HCT116 (cell line): ENCODE results near the gene WDR82. TPM values are rescaled to one million over a fixed set of nuclear protein-coding genes. Genes with fewer than 3 reads are reported as not detected.

Source experiments
- ATAC-seq: fragments of 200-7000 bp; cut with Tn5 transposase; 2 replicates; pipeline ENCODE4 v1.9.1; 2020; ENCODE audit warnings: mild to moderate bottlenecking, moderate library complexity
- BruUV-seq: library from RNA; stranded (reverse); fragments of 400-500 nt; replicated peaks from 2 replicates; lab custom pipeline; 2021; lab: Mats Ljungman, UMichigan
- CTCF ChIA-PET: fragments of 300-600 bp; sonication (Branson Sonifier 250); formaldehyde crosslinking; loops from one replicate; lab custom pipeline; 2021; ENCODE audit warnings: antibody characterized with exemption; lab: Charles Lee
- POLR2A ChIA-PET: fragments of 300-600, 350-600 bp; sonication (Branson Sonifier 250); formaldehyde crosslinking; loops from one replicate; lab custom pipeline; 2021; ENCODE audit warnings: antibody characterized with exemption; lab: Charles Lee
- RAD21 ChIA-PET, 2 experiments: fragments of 300-600 bp; sonication (Branson Sonifier 250); formaldehyde crosslinking; loops; one replicate each; lab custom pipeline; 2023; ENCODE audit warnings: low total read pairs in 2 of 2; ENCODE audit not compliant: uncharacterized antibody in 2 of 2, unreplicated experiment in 2 of 2, low non-redundant PET in 1 of 2; lab: Charles Lee
- DNase-seq: peaks from one replicate; pipeline ENCODE4 v3.0.0-alpha.2; 2010; ENCODE audit warnings: low read depth, low spot score
- H2AFZ ChIP-seq: fragments of 200-600 bp; shearing (Covaris generic), sonication (generic); 2 replicates; pipeline ENCODE4 v1.6.1; 2017; ENCODE audit warnings: low read depth, mixed run types, mixed read lengths, antibody characterized with exemption, low read length; ENCODE audit not compliant: poor library complexity, severe bottlenecking
- H3K27ac ChIP-seq: 2 replicates; pipeline ENCODE4 v1.5.1; 2012; ENCODE audit warnings: low read depth, low read length
- H3K27me3 ChIP-seq: fragments of 200-600 bp; sonication (generic); 2 replicates; pipeline ENCODE4 v1.6.1; 2016; ENCODE audit warnings: mixed run types, low read length, mixed read lengths; ENCODE audit not compliant: insufficient read depth
- H3K36me3 ChIP-seq, 2 experiments: fragments of 200-500 bp in 1 of 2; fragments of 200-600 bp in 1 of 2; sonication (Bioruptor generic) in 1 of 2; sonication (generic) in 1 of 2; 2 replicates each; pipeline versions ENCODE4 v1.5.1 to v1.6.1; 2014 to 2016; ENCODE audit warnings: low read length in 2 of 2, inconsistent platforms in 1 of 2, mixed read lengths in 1 of 2, mixed run types in 1 of 2; ENCODE audit not compliant: insufficient read depth in 2 of 2, control insufficient read depth in 1 of 2
- H3K4me1 ChIP-seq, 2 experiments: fragments of 200-600 bp in 1 of 2; sonication (generic) in 1 of 2; 2 replicates each; pipeline versions ENCODE4 v1.5.1 to v1.6.1; 2012 to 2017; ENCODE audit warnings: low read length in 2 of 2, inconsistent platforms in 1 of 2, mild to moderate bottlenecking in 1 of 2, mixed read lengths in 1 of 2, mixed run types in 1 of 2, moderate library complexity in 1 of 2; ENCODE audit not compliant: insufficient read depth in 2 of 2, control insufficient read depth in 1 of 2
- H3K4me2 ChIP-seq: fragments of 200-600 bp; sonication (generic); 2 replicates; pipeline ENCODE4 v1.6.1; 2017; ENCODE audit warnings: mixed run types, low read length, mixed read lengths
- H3K4me3 ChIP-seq, 2 experiments: fragments of 200-600 bp in 1 of 2; sonication (generic) in 1 of 2; replicated peaks in 1 of 2; 2 replicates each; pipeline ENCODE4 v1.5.1; 2011 to 2016; ENCODE audit warnings: low read length in 2 of 2, control low read depth in 1 of 2, low read depth in 1 of 2, mild to moderate bottlenecking in 1 of 2, mixed read lengths in 1 of 2, mixed run types in 1 of 2
- H3K79me2 ChIP-seq: fragments of 200-600 bp; sonication (generic); 2 replicates; pipeline ENCODE4 v1.6.1; 2017; ENCODE audit warnings: mild to moderate bottlenecking, mixed run types, low read length, moderate library complexity, mixed read lengths; ENCODE audit not compliant: insufficient read depth
- H3K9ac ChIP-seq: fragments of 200-600 bp; sonication (generic); 2 replicates; pipeline ENCODE4 v1.6.1; 2016; ENCODE audit warnings: low read length, mixed read lengths
- H3K9me2 ChIP-seq: fragments of 200-600 bp; sonication (generic), shearing (Covaris generic); 2 replicates; pipeline ENCODE4 v1.6.1; 2017; ENCODE audit warnings: mixed run types, mild to moderate bottlenecking, moderate library complexity; ENCODE audit not compliant: insufficient read depth
- H3K9me3 ChIP-seq, 2 experiments: fragments of 200-500 bp in 1 of 2; fragments of 200-600 bp in 1 of 2; sonication (Bioruptor generic) in 1 of 2; sonication (generic) in 1 of 2; 2 replicates each; pipeline ENCODE4 v1.6.1; 2014 to 2017; ENCODE audit warnings: low read length in 2 of 2, mixed read lengths in 2 of 2, inconsistent platforms in 1 of 2, low read depth in 1 of 2, mild to moderate bottlenecking in 1 of 2, mixed run types in 1 of 2, moderate library complexity in 1 of 2; ENCODE audit not compliant: control insufficient read depth in 1 of 2, insufficient read depth in 1 of 2
- H4K20me1 ChIP-seq: fragments of 200-600 bp; sonication (generic), shearing (Covaris generic); 2 replicates; pipeline ENCODE4 v1.6.1; 2017; ENCODE audit warnings: mixed run types, mild to moderate bottlenecking, moderate library complexity; ENCODE audit not compliant: insufficient read depth
- ATF3 ChIP-seq: IDR thresholded peaks from 2 replicates; pipeline ENCODE4 v1.6.1; 2012
- CBX3 ChIP-seq: IDR thresholded peaks from 2 replicates; pipeline ENCODE4 v1.6.1; 2012; ENCODE audit warnings: low read depth
- CTCF ChIP-seq, 3 experiments: fragments of 200-600 bp in 1 of 3; sonication (generic) in 1 of 3; IDR thresholded peaks in 2 of 3; conservative IDR thresholded peaks in 1 of 3; 2 replicates each; pipeline ENCODE4 v1.5.1; 2012 to 2017; ENCODE audit warnings: low read depth in 2 of 3, low read length in 2 of 3, antibody characterized with exemption in 1 of 3, borderline replicate concordance in 1 of 3, control low read depth in 1 of 3, mild to moderate bottlenecking in 1 of 3, mixed read lengths in 1 of 3, mixed run types in 1 of 3, moderate library complexity in 1 of 3; ENCODE audit not compliant: insufficient read depth in 1 of 3
- EZH2 ChIP-seq: fragments of 200-600 bp; sonication (generic); IDR thresholded peaks from 2 replicates; pipeline ENCODE4 v1.6.1; 2017; ENCODE audit warnings: antibody characterized with exemption, mixed run types
- MAX ChIP-seq: IDR thresholded peaks from 2 replicates; pipeline ENCODE4 v1.6.1; 2012
- POLR2A ChIP-seq: IDR thresholded peaks from 2 replicates; pipeline ENCODE4 v1.7.0; 2011; ENCODE audit warnings: borderline replicate concordance; ENCODE audit not compliant: insufficient read depth, insufficient read length; ENCODE audit errors: extremely low read depth
- SRF ChIP-seq: IDR thresholded peaks from 2 replicates; pipeline ENCODE4 v1.6.1; 2012; ENCODE audit warnings: low read depth
- YY1 ChIP-seq: IDR thresholded peaks from 2 replicates; pipeline ENCODE4 v1.6.1; 2011; ENCODE audit warnings: low read length, low read depth, moderate library complexity, mild to moderate bottlenecking; ENCODE audit not compliant: insufficient replicate concordance; ENCODE audit errors: extremely low read depth
- intact Hi-C: fragments of 100-400 bp; cut with micrococcal nuclease; formaldehyde crosslinking; loops from 2 replicates; pipeline ENCODE4 v1.10.0; 2022
- total RNA-seq: library from RNA; stranded (reverse); gene quantifications from one replicate; pipeline ENCODE4 v1.2.1, GENCODE V29; 2021; ENCODE audit not compliant: unreplicated experiment

Gene WDR82
- total RNA-seq, 1 experiment from 2014 or later = 89.7 TPM

- Histone ChIP-seq H3K27me3 (no peaks in the 10 kb centered on the region), H3K4me2 (no peak overlapping the region), H3K36me3 (peaks cover 15% of the 10 kb centered on the region in 2 experiments; a peak in 3 of 4 replicates), H3K9ac (no peak overlapping the region), H3K4me3 (no peak overlapping the region), H4K20me1 (no peaks in the 10 kb centered on the region), H3K79me2 (peaks cover 28% of the 10 kb centered on the region), H3K9me3 (no peaks in the 10 kb centered on the region), H2AFZ (no peak overlapping the region), H3K27ac (no peak overlapping the region), H3K9me2 (no peaks in the 10 kb centered on the region), H3K4me1 (peaks cover 18 to 27% of the 10 kb centered on the region in 2 experiments)
- RAD21 ChIA-PET = interaction anchor here in 1 of 2 experiments (0.7 kb wide), 1 partner anchor 15 kb away, joined by 3 read pairs; no protein-coding TSS in a partner anchor
- no peak for DNase-seq
- CTCF ChIA-PET = interaction anchor here (1.4 to 2.6 kb wide), 3 partner anchors 15 to 150 kb away, joined by 3 to 13 read pairs (median 13); no protein-coding TSS in a partner anchor
- no TSS peak for BruUV-seq
- POLR2A ChIA-PET = no interaction called here
- no peak for ATAC-seq
- TF ChIP-seq CTCF (IDR thresholded peaks at IDR 0.05 in 2 of 3, conservative IDR thresholded peaks at IDR 0.05 in 1 of 3; ENCODE audit: borderline replicate concordance in 1 of 3, insufficient read depth in 1 of 3, low read depth in 2 of 3, low read length in 2 of 3) (peak in 2 of 3 experiments; percentile 4 to 24; a peak in 1 of 6 replicates), MAX (no peak)
- intact Hi-C loops = no loop called here
Observed at GRCh38 chr3:52234516-52235447, 43.7 kb downstream of the WDR82 start.

GRCh38 chr3:52233968-52234367 lies 44.5 kb downstream of the WDR82 start:
- H3K27me3 ChIP-seq = no peaks in the 10 kb centered on the region
- H4K20me1 ChIP-seq = no peaks in the 10 kb centered on the region
- H3K4me2 ChIP-seq = no peak overlapping the region
- no TSS peak for BruUV-seq
- ChIA-PET CTCF (interaction anchor here (0.7 to 2.6 kb wide), 4 partner anchors 14 to 151 kb away, joined by 3 to 13 read pairs (median 8); no protein-coding TSS in a partner anchor), POLR2A (no interaction called here), RAD21 (interaction anchor here in 1 of 2 experiments (0.7 kb wide), 1 partner anchor 12 kb away, joined by 4 read pairs; no protein-coding TSS in a partner anchor)
- H3K36me3 ChIP-seq = peaks cover 17% of the 10 kb centered on the region in 2 experiments; a peak in 3 of 4 replicates
- peaks cover 18 to 25% of the 10 kb centered on the region in 2 experiments for H3K4me1 ChIP-seq
- H3K79me2 ChIP-seq = peaks cover 27% of the 10 kb centered on the region
- ATAC-seq (no peak), DNase-seq (no peak)
- no peak overlapping the region for H3K27ac ChIP-seq
- intact Hi-C loops = no loop called here
- TF ChIP-seq YY1 = no peak
- TF ChIP-seq ATF3 = no peak
- TF ChIP-seq EZH2 = no peak
- no peak for TF ChIP-seq POLR2A
- no peak for TF ChIP-seq CBX3
- no peak for TF ChIP-seq SRF
- no peaks in the 10 kb centered on the region for H3K9me2 ChIP-seq
- no peak overlapping the region for H3K9ac ChIP-seq
- no peak overlapping the region for H3K4me3 ChIP-seq
- H3K9me3 ChIP-seq = no peaks in the 10 kb centered on the region
- no peak overlapping the region for H2AFZ ChIP-seq
